COLO668 (cell line): ENCODE data around the gene CCL1.

Experiments used
- DNase-seq: peaks from one replicate; lab custom pipeline; 2025; ENCODE audit not compliant: unreplicated experiment; lab: John Stamatoyannopoulos, UW

Gene CCL1

DNA sequence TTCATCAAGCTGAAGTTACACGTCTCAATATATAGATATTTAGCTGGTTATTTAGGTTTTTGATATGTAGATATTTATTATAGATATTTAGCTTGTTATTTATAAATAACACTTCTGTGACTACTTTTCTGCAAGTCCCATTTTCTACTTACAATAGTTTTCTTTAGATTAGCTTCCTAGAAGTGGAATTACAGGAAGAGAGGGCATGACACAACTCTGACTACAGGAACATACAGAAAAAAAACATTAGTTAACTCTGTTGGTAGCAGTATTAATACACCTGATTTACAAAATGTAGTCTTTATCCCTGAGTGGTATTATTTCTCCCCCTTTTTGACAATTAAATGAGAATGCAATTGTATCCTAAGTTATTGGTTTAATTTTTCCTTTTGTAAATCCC, 21.2 kb upstream of the CCL1 start:
- no peak for DNase-seq

DNA sequence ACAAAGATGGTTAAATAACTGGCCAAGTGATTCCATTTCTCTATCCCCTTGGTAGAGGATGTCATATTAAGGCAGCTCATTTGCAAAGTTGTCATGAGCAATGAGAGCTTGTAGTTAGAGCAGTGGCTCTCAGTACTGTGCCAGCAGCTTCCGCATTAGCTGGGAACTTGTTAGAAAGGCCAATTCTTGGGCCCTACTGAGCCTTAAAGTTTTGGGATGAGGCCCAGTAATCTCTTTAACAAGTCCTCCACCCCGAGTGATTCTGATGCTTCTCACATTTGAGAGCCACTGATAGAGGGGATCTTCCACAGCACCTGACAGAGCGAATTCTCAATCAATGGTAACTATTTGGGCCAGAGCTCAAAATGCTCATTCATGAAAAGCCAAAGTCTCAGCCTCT, 20.2 kb upstream of the CCL1 start:
- DNase-seq = no peak

DNA sequence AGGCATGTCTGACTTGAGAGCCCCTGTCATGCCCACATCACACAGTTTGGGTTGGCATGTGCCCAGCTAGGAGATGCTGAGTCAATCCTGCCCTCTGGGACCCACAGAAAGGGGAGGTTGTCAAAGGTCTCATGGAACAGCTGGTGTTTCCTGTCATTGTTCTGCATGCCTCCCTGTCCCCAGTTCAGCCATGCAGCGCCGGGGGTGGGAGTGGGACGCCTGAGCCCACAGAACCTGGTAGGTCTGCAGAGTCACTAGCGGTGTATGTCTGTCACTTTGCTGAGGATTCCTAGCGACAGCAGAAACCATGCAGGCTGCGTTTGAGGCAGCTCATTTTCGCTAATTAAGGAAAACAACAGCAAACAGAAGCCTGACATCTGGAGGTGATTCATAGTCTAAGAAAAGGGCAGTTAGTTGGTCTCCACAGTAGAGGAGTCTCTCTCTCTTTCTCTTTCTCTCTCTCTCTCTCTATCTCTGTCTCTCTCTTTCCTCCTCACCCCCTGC, 19.6 kb upstream of the CCL1 start:
- DNase-seq = no peak

DNA sequence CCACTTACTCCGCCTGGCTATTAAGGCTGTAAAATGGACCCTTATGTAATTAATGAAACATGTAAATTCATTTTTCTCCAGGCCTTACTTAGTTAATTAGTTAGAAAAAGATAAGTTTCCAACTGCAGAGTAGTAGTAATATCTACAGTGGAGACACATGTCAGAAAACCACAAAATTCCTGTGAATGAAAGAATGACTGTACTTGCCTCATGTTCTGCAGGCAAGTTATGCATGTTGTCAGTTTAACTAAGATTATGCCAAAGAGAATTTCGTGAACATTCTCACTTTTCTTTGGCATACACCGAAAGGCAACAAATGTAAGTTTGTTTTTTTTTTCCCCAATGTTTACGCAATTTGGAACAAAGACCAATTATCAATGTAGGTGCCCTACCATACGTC, 16.8 kb upstream of the CCL1 start:
- DNase-seq = no peak

DNA sequence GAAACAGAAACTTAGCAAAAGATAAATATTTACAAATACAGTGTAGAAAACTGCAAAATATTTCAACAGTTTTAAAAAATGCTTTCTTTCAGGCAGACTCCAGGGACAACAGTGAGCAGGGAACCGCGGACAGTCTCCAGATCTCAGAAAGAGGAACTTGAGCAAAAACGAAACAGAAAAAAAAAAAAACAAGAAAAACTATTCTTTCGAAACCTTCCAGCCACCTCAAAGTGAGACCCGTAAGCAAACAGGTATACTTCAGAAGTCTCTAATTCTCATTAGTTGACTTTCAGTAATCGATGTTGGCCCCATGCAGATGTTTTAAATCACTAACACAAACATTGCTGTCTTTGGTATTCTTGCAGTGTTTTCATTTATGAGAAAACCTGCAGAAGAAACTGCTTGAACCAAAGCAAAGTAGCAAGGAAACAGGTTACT, 15.7 kb upstream of the CCL1 start:
- no peak for DNase-seq

DNA sequence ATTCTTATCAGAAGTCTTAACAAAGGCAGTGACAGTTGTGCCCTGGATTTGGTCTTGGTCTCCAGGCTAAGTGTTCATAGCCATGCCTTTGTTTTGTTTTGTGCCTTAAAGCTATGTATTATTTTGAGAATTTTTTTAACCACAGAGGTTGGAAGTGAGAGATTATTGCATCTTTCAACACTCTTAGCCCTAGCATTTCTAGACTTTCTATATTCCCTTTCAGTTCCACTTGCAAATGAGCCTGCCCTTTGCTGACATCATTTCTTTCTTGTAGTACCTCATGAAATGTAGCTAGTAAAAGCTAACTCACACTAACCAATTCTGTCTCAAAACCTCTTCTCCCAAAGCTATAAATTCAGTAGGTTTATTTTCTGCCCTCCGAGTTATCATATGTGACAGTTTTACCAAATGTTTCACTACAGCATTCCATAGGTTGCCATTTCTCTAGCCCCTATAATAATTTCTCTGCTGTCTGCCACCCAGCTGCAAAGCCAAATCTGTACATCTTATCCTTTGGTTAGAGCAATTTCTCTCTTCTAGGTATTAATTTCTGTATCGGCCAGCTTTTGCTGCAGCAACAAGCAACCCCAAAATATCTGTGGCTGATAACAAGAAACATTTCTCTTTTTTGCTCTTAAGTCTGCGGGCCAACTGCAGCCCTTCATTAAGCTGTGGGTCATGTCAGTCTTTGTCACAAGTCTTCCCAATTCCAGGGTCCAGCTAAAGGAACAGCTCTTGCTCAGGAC, 14.2 kb upstream of the CCL1 start:
- no peak for DNase-seq

DNA sequence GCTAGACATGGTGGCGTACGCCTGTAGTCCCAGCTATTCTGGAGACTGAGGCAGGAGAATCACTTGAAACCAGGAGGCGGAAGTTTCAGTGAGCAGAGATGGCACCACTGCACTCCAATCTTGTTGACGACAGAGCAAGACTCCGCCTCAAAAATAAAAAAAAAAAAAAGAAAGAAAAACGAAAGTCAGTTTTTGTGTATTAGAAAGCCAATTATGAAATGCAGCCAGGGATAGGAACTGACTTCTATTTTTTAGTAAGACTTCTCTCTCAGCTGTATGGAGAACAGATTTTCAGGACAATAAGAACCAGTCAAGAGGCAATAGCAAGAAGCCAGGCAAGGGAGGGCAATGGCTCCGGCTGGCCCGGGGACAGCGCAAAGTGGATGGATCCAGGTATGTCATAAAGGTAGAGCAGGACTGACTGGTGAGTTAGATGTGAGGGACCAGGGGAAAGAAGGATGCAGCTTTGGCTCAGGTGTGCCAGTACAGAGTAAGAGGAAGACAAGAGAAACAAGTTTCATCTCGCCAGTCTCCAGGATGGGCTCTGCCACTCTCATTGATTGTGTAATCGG, 12.5 kb upstream of the CCL1 start:
- no peak for DNase-seq

DNA sequence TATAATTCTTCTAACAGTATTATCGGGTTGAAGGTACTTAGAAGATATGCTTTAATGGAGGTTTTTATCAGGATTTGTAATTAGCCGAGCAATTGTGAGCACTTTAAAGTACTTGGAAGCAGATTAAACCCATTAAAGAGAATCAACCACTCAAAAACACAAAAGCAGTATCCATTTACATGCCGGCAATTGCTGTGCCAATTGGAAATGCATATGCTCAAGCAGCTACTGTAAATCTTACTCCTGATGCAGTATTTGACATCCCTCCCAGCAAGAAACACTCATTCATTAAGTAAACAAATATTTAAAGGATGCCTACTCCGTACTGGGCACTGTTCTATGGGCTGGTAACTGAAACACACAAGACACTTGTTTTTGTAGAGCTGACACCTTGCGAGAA, 11.4 kb upstream of the CCL1 start:
- DNase-seq = no peak

DNA sequence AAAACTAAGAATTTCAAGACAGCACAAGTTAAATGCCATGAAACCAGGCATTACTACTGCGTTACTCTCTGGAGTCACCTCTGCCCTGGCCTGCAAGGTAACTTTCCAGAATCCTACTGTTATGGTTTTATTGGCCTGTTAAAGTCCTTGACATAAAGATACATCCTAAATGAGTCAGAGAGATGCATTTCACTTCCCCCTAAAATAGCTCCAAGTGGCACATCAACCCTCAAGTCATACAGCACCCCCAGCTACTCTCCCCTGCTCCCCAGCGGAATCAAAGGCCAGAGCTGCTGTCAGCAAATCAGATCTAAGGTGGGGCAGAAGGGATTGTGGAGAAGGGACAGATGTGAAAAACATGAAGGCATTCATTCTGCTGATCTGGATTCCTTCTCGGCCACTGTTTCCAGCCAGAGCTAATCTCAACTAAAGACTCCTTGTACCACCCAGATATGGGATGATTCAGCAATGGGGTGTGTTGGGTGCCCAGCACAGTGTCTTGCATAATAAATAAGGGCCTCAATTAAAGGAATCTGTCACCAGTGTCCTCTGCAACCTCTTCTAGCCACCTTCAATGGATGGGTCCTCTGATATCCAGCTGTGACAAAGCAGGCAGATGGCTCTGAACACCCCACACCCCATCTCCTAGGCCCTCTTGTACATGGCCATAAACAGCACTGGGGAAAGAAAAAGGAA, 8.5 kb upstream of the CCL1 start:
- DNase-seq = no peak

DNA sequence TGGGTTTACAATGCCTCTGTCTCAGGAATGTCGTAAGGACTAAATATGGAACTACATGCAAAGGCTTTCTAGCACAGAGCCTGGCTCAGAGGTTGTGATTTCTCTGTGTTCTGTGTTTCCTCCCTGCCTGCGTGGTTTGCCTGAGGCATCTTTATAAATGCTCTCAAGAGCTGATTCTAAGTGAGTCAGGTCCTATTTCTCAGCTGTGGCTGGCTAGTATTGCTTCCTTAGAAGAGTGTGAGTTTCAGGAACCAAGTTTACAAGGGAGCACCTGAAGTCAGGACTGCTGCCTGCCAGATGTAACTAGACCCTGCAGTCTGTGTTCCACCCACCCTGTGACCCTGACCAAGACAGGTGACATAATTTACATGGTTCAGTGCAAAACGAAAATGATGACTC, 8.0 kb upstream of the CCL1 start:
- no peak for DNase-seq

DNA sequence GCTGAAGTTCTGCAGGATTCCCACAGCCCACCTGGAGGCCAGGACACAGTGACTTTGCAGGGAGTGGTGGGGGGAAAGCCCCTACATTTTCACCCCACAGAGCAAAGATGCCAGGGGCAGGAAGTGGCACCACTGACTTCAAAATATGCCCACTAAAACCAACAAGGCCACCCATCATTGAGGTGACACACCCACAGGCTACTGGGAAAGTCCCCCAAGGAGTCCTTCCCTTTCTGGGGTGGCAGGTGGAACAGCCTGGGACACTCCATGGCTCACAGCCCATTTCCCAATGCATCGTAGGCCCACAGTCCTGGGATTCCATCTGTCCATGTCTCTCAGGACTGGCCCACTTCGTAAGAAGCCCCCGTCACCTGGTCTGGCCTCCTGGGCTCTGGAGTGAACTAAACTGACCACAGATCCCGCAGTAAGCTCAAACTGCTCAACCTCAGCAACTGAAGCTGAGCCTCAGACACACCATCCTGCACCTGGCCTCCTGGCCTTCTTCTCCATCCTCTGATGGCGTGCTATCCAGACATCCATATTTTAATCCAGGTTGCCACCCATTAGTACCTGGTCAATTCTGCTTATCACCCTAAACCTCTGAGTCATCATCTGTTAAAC, 7.5 kb upstream of the CCL1 start:
- DNase-seq = no peak

DNA sequence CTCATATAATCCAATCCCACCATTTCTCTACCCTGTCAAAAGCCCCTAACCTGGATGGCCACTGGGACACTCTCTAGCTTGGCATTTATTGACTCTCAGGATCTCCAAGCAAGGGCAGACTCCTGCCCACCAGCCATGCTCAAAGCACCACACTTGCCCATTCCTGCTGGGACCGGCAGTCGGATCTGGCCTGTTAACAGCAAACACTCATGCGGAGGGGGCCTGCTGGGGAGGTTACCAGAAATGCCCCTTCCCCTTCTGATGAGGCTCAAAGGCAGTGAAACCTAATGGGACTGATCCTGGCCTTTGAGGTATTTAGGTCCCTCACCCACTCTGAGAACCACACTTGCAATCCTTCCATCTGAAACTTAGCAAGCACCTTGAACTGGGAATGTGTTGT, 6.5 kb upstream of the CCL1 start:
- no peak for DNase-seq

DNA sequence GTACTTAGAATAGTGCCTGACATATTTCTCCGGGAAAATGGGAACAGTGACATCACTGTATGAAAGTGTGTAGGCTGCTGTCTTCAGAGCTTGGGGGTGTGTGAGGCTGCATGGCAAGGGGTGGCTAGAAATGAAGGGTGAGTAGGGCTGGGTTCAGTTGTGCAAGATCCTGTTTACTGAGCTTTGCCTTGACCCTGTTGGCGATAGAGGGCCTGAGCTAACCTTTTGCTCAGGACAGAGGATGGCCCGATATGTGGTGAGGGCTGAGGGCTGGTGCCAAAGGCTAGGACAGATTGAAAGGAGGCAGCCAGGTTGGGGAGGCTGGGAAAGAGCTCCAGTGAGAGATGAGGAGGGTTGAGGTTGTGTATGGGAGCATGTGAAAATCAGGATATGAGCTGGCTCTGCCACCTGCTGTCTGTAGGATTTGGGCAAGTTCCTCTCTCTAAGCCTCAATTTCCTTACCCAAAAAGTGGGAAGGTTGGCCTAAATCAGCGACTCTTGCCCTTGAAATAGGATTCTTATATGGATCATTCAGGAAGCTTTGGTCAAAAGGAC, 6.0 kb upstream of the CCL1 start:
- DNase-seq = no peak

DNA sequence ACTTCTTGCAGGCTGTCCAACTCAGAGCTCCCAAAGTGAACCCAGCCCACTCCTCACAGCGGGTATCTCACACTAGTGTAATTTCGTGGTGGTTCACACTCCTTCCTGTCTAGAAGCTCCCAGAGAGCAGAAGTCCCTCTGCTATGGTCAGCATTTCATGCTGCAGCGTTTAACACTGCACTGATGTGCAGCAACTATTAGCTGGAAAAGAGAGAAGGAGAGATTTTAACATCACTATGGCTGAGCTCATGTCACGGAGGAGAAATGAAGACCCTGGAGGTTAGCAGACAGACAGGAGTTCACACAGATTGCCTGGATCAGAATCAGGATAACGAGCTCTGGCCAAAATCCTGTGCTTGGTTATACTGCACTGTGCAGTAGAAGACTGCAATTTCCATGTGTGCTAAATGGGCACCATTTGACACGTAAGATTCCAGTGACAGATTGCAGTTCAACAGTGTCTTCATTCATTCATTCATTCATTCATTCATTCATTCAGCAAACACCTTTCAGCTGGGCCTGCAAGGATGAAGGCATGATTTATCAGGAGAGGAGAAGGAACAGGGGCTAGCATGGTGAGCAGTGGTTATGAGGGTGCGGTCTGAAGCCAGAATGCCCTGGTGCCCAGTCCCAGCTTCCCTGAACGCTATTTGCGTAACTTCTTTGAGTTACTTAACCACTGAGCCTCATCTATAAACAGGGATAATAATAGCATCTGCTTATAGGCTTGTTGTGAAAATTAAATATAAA, 5.3 kb upstream of the CCL1 start:
- DNase-seq = no peak

DNA sequence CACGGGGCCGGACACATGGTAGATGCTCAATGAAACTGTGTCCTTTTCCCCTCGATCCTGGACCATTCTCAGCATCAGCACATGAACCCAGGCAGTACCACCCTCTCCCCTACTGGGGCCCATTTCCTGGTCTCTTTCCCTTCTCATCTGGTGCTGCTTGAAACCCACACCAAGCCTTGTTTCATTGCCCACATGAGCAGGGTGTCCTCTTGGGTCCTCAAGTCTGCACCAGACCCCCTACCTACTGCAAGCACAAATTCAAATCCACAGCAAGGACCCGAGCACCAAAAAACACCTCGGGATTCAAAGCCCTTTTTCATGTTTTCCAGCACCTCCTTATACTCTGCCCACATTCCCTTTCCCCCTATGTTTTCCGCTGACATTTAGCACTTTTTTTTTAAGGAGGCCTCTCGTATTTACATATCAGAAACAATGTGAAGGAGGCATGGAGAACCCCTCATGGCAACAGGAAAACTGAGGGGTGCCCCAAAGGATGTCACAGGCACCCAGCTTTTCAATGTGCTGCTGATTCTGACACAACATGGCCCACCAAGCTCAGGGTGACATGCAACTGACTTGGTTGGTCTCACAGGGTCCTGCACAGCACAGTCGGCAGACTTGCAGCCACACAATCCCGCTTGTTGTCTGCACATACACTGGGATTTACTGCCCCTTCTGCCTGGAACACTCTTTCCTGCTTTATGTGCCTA, 4.6 kb upstream of the CCL1 start:
- no peak for DNase-seq

DNA sequence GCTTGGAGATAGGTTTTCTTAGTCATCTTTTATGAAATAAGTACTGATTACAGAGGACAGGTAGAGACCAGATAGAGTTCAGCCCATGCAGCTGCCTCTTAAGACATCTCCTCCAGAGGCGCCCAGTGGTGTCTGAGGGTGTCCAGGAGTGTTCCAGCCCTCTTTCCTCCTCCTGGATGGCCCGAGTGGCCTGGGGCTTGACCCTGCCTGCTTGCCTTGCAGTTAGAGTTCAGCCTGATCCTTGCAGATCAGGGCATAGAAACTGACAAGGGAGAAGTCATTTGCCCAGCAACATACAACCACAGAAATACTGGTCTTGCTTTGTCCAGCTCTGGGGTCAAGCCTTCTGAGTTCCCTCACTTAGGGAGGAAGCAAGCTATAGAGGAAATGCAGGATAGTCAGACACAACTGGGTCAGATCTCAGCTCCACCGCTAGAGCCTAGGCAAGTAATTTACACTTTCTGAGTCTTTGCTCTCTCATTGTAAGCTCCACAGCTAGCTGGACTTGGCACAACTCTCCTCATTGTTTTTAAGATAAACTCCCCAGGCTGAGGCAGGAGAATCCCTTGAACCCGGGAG, 3.6 kb upstream of the CCL1 start:
- DNase-seq = no peak

DNA sequence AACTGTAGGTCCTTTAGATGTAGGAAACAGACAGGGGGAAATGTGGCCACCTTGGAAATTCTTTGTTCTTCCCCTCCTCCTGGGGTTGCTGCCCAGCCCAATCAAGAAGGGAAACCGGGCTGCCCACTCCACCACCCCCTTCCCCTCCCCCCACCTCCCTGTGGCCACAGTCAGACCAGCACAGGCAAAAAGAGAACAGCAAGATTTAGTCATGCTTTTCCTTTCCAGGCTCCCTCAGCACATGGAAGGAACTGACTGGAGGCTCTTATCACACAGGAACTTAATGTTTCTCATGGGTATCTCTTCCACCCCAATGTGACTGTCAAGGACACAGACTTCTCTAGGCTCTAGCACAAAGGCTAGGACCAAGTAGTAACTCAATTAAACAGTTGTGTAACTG, 3.0 kb upstream of the CCL1 start:
- DNase-seq = no peak

DNA sequence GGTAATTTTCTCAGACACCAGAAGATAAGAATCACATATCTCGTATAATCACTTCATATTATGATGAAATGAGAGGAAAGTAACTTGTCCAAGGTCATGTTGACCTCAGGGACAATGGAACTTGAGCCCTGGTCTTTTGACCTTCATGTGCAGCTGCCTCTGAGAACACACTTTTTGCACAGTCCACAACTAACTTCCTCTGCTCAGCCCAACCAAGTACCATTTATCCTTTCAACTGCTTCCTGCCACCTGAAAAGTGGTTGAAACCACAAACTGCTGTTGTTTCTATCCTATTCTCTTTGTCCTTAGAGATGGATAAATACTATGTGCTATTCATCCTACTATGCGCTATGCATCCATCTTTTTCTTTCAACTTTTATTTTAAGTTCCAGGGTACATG, 2.3 kb upstream of the CCL1 start:
- DNase-seq = no peak

DNA sequence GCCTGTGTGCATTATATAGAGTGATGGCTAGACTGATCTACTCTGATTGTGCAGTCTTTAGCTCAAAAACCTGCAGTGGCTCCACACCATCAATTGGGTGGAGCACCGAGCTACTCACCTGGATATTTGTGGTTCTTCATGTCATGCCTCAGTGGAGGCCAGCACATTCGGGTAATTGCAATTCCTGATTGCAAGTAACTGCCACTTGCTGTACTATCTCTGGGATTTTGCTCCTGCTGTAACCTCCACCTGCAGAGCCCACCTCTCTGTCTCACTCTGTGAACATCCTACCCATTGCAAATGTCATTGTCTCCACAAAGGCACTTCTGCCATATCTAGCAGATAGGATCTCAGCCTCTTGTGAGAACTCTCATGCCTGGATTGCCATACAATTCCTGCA, 1.7 kb upstream of the CCL1 start:
- DNase-seq = no peak

DNA sequence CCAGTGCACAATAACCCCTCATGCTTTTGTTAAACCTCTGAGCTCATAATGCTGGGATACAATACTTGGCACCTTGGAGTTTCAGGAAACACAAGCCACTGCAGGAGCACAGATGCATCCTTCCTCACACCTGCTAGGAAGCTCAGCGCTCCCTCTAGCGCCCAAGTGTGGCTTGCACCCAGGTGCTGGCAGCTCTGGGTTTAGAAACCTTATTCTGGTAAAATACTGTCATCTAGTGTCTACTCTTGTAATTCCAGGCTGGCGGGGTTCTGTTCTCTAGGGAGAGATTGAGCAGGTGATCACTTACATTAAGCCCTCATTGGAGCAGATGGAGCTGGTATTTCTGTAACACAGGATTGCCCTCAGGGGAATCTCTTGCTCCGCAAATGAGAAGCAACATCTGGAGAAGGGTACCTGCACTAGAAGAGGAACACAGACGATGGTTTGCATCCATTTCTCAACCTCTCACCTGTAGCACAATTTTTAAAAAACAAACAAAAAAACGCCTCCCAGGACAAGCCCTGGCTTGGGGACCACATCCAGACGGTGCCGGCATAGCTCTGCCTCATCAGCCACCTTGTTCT, 1.5 kb downstream of the CCL1 start:
- DNase-seq = peak; percentile 47
